Panc1 (cell line): Measurements from ENCODE around the gene ABO. TPM values are rescaled to one million over a fixed set of nuclear protein-coding genes. Genes with fewer than 3 reads are reported as not detected.
"Not testable (repeated sequence)": the region's sequence is repeated elsewhere in the genome, so short reads cannot be mapped to it uniquely, and the experiment has no call there.

Experiments used
- ATAC-seq: fragments of 200-7000 bp; cut with Tn5 transposase; 2 replicates; pipeline ENCODE4 v1.9.1; 2020; ENCODE audit warnings: mild to moderate bottlenecking, moderate library complexity
- BruUV-seq: library from RNA; stranded (reverse); fragments of 400-500 nt; replicated peaks from 2 replicates; lab custom pipeline; 2021; lab: Mats Ljungman, UMichigan
- CTCF ChIA-PET: fragments of 300-600 bp; sonication (Branson Sonifier 250); formaldehyde crosslinking; loops from one replicate; lab custom pipeline; 2022; ENCODE audit warnings: antibody characterized with exemption; lab: Charles Lee
- POLR2A ChIA-PET: fragments of 300-600 bp; sonication (Branson Sonifier 250); formaldehyde crosslinking; loops from one replicate; lab custom pipeline; 2022; ENCODE audit warnings: antibody characterized with exemption; lab: Charles Lee
- DNase-seq: peaks from one replicate; pipeline ENCODE4 v3.0.0-alpha.2; 2010; ENCODE audit warnings: low read depth, low spot score
- H3K27ac ChIP-seq: 2 replicates; pipeline ENCODE4 v1.5.1; 2011; ENCODE audit warnings: mild to moderate bottlenecking, low read length, inconsistent platforms
- H3K27me3 ChIP-seq: fragments of 200-500 bp; sonication (Bioruptor generic); 2 replicates; pipeline ENCODE4 v1.6.0; 2014; ENCODE audit warnings: low read length, inconsistent platforms; ENCODE audit not compliant: control insufficient read depth, insufficient read depth
- H3K36me3 ChIP-seq: fragments of 200-500 bp; sonication (Bioruptor generic); 2 replicates; pipeline ENCODE4 v1.5.1; 2014; ENCODE audit warnings: inconsistent platforms, mild to moderate bottlenecking, low read length, moderate library complexity; ENCODE audit not compliant: control insufficient read depth, insufficient read depth
- H3K4me1 ChIP-seq: 2 replicates; pipeline ENCODE4 v1.5.1; 2011; ENCODE audit warnings: inconsistent platforms, mild to moderate bottlenecking, low read length, moderate library complexity; ENCODE audit not compliant: control insufficient read depth, insufficient read depth
- H3K4me3 ChIP-seq, 2 experiments: 2 replicates each; pipeline ENCODE4 v1.5.1; 2011 to 2012; ENCODE audit warnings: low read depth in 2 of 2, low read length in 2 of 2, mild to moderate bottlenecking in 2 of 2, inconsistent platforms in 1 of 2, moderate library complexity in 1 of 2
- H3K9me3 ChIP-seq: fragments of 200-500 bp; sonication (Bioruptor generic); 2 replicates; pipeline ENCODE4 v1.5.1; 2014; ENCODE audit warnings: low read depth, mild to moderate bottlenecking, inconsistent platforms, low read length, moderate library complexity; ENCODE audit not compliant: control insufficient read depth, insufficient read depth
- POLR2AphosphoS5 ChIP-seq: IDR thresholded peaks from 2 replicates; pipeline ENCODE4 v1.6.1; 2012; ENCODE audit warnings: mild to moderate bottlenecking, low read depth, low read length, moderate library complexity
- SIN3A ChIP-seq: IDR thresholded peaks from 2 replicates; pipeline ENCODE4 v1.6.1; 2012; ENCODE audit warnings: low read depth, mild to moderate bottlenecking, low read length, moderate library complexity, borderline replicate concordance; ENCODE audit not compliant: insufficient read depth
- TCF7L2 ChIP-seq: IDR thresholded peaks from 2 replicates; pipeline ENCODE4 v1.6.1; 2011; ENCODE audit warnings: mild to moderate bottlenecking, low read depth, low read length, inconsistent platforms
- in situ Hi-C: cut with HindIII; loops from 2 replicates; pipeline ENCODE4 v1.10.0; 2016; ENCODE audit warnings: low sequenced_read_pairs, low pct_unique_long_range_greater_than_20kb
- intact Hi-C: fragments of 100-400 bp; cut with micrococcal nuclease; formaldehyde crosslinking; loops from one replicate; pipeline ENCODE4 v1.10.0; 2022; ENCODE audit not compliant: unreplicated experiment
- total RNA-seq: library from RNA; stranded (reverse); gene quantifications from one replicate; pipeline ENCODE4 v1.2.1, GENCODE V29; 2021; ENCODE audit not compliant: unreplicated experiment
- TF ChIP-seq, protein P1 (sequence below), 2 experiments: IDR thresholded peaks; 2 replicates each; pipeline ENCODE4 v1.6.1; 2011 to 2012; ENCODE audit warnings: low read depth in 2 of 2, control low read depth in 1 of 2, low read length in 1 of 2, mild to moderate bottlenecking in 1 of 2, moderate library complexity in 1 of 2; ENCODE audit not compliant: insufficient read depth in 1 of 2
- TF ChIP-seq, protein P2 (sequence below): fragments of 450-650 bp; IDR thresholded peaks from 2 replicates; pipeline ENCODE4 v1.5.1; 2017; ENCODE audit warnings: mild to moderate bottlenecking

The ABO gene
- total RNA-seq, 1 experiment from 2014 or later = 0.10 TPM

DNA sequence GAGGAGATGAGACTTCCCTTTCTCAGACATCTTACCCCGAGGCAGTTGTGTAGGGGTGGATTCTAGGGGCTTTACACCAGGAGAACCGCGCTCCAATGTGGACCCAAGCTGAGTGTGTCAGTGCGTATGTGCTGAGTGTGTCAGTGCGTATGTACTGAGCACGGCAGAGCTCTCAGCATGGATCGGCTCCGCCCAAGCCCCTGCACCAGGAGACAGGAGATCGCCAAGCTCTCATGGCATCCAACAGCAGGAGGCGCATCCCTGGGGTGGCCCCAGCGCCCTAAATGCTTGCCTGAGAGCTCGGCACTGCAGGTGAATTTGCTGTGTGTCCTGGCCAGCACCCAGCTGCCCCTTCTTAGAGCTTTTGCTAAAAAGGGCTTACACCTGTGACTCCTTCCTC lies 53.0 kb downstream of the ABO start:
- H3K27me3 ChIP-seq, H3K27ac ChIP-seq, H3K9me3 ChIP-seq, in situ Hi-C loops, POLR2A ChIA-PET, BruUV-seq, intact Hi-C loops, ATAC-seq, H3K36me3 ChIP-seq, DNase-seq, H3K4me3 ChIP-seq, CTCF ChIA-PET, H3K4me1 ChIP-seq: not testable (repeated sequence)

DNA sequence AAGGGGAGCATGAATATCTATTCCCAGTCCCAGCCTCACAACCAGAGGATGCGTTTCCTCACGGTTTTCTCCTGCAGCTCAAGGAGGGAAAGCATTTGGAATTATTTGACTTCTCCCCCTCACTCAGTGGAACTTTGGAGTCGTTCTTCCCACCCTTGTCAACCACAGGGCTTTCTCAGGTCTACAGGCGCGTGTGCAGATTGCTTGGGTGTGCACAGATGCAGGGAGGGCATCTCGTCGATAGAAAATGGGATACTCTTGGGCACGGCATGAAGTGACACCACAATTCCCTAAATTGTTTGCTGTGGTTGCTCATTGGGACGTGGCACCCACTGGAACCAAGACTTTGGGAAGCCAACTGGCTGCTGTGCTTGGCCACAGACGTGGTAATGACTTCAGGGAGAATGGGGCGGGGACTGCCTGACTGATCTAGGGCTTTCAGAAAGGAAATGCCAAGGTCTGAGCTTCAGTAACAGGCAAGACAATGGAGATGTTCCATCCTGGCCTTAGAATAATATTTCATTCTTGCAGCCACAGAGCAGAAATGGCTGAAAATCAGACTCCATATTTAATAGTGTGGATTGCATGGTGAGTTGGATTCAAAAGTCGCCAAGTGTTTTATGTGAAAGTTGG lies 53.7 kb downstream of the ABO start:
- in situ Hi-C loops (no loop called here), intact Hi-C loops (no loop called here)
- ChIA-PET POLR2A (no interaction called here), CTCF (no interaction called here)
- no peaks in the 10 kb centered on the region for H3K9me3 ChIP-seq
- no peaks in the 10 kb centered on the region for H3K4me1 ChIP-seq
- no peak overlapping the region for H3K27ac ChIP-seq
- ATAC-seq (no peak), DNase-seq (no peak)
- peaks cover 4% of the 10 kb centered on the region; the same call in 1 of the 2 replicates for H3K27me3 ChIP-seq
- no peak for TF ChIP-seq POLR2AphosphoS5
- TF ChIP-seq SIN3A = no peak
- TF ChIP-seq, protein P1, sequence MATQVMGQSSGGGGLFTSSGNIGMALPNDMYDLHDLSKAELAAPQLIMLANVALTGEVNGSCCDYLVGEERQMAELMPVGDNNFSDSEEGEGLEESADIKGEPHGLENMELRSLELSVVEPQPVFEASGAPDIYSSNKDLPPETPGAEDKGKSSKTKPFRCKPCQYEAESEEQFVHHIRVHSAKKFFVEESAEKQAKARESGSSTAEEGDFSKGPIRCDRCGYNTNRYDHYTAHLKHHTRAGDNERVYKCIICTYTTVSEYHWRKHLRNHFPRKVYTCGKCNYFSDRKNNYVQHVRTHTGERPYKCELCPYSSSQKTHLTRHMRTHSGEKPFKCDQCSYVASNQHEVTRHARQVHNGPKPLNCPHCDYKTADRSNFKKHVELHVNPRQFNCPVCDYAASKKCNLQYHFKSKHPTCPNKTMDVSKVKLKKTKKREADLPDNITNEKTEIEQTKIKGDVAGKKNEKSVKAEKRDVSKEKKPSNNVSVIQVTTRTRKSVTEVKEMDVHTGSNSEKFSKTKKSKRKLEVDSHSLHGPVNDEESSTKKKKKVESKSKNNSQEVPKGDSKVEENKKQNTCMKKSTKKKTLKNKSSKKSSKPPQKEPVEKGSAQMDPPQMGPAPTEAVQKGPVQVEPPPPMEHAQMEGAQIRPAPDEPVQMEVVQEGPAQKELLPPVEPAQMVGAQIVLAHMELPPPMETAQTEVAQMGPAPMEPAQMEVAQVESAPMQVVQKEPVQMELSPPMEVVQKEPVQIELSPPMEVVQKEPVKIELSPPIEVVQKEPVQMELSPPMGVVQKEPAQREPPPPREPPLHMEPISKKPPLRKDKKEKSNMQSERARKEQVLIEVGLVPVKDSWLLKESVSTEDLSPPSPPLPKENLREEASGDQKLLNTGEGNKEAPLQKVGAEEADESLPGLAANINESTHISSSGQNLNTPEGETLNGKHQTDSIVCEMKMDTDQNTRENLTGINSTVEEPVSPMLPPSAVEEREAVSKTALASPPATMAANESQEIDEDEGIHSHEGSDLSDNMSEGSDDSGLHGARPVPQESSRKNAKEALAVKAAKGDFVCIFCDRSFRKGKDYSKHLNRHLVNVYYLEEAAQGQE (IDR thresholded peaks at IDR 0.05; ENCODE audit: insufficient read depth in 1 of 2, low read depth in 2 of 2, low read length in 1 of 2) = no peak
- no peak for TF ChIP-seq TCF7L2
- TF ChIP-seq, protein P2, sequence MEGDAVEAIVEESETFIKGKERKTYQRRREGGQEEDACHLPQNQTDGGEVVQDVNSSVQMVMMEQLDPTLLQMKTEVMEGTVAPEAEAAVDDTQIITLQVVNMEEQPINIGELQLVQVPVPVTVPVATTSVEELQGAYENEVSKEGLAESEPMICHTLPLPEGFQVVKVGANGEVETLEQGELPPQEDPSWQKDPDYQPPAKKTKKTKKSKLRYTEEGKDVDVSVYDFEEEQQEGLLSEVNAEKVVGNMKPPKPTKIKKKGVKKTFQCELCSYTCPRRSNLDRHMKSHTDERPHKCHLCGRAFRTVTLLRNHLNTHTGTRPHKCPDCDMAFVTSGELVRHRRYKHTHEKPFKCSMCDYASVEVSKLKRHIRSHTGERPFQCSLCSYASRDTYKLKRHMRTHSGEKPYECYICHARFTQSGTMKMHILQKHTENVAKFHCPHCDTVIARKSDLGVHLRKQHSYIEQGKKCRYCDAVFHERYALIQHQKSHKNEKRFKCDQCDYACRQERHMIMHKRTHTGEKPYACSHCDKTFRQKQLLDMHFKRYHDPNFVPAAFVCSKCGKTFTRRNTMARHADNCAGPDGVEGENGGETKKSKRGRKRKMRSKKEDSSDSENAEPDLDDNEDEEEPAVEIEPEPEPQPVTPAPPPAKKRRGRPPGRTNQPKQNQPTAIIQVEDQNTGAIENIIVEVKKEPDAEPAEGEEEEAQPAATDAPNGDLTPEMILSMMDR = no peak
- no peaks in the 10 kb centered on the region for H3K36me3 ChIP-seq
- no TSS peak for BruUV-seq
- no peak overlapping the region for H3K4me3 ChIP-seq

DNA sequence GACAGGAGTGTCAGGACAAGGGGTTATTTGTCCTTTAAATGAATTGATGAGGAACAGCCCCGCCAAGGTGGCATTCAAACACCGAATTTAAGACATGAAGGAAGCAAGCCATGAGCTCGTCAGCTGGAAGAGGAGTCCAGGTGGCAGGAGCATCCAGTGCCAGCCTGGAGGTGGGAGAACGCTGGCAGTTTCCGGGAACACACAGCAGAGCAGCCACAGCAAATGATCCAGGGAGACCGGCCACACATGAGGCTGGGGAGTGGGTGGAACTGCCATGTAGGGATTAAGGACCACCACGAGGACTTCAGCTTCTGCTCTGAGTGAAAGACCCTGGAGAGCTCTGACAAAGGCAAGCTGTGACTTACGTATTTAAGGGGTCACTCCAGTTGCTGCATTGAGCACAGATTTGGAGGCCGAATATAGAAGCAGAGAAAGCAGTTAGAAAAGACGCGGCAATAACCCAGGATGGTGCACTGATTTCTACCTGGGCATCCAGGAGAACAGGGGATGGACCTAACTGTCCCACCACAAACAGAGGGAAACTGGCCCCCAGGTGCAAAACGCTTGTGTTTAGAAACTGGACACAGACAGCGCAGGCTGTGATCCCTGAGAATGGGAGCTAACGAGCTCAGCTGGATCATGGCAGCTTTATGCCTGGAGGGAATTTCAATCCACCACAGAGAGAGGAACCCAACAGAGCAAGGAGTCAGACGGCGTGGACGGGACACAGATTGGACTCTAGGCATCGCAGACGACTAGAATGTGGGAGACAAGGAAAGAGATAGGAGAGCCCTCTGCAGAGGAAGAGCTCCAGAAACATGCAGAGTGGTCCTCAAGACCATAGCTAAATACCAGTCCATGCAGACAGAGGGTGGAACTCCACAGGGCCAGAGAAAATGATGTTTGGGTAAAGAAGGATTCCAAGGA lies 56.7 kb downstream of the ABO start:
- in situ Hi-C loops, H3K9me3 ChIP-seq, H3K4me3 ChIP-seq, intact Hi-C loops, H3K27me3 ChIP-seq, ATAC-seq, H3K27ac ChIP-seq, H3K4me1 ChIP-seq, CTCF ChIA-PET, POLR2A ChIA-PET, DNase-seq, BruUV-seq, H3K36me3 ChIP-seq: not testable (repeated sequence)

DNA sequence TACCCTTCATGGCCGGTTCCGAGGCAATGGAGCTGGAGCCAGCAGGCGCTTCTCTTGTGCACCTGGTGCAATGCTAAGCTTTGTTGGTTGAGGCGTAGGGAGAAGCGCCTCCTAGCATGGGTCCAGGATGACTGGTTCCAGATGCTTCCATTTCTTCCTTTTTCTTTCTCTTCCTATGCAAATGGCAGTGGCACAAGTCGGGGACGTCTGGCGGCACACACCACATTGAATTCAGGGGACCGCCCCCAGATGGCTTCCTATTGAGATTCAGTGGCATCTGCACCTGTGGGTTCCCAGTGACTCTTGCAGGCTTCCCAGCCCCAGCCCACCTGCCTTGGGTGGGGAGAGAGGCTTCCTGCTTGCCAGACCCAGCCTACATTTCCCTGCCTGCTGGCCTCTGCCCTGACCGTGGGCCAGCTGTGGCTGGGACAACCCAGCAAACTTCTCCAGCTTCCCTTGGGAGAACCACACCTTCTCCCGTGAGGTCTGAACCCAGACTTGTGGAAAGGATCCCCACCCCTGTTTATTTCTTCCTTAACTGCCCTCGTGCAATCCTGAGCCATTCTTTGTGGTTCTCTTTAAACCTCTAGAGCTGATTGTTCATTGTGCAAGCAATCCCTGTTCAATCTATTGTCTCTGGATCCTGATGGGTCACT lies 57.5 kb downstream of the ABO start:
- BruUV-seq, DNase-seq, intact Hi-C loops, H3K9me3 ChIP-seq, H3K27ac ChIP-seq, H3K4me1 ChIP-seq, in situ Hi-C loops, H3K27me3 ChIP-seq, POLR2A ChIA-PET, H3K36me3 ChIP-seq, ATAC-seq, CTCF ChIA-PET, H3K4me3 ChIP-seq: not testable (repeated sequence)

DNA sequence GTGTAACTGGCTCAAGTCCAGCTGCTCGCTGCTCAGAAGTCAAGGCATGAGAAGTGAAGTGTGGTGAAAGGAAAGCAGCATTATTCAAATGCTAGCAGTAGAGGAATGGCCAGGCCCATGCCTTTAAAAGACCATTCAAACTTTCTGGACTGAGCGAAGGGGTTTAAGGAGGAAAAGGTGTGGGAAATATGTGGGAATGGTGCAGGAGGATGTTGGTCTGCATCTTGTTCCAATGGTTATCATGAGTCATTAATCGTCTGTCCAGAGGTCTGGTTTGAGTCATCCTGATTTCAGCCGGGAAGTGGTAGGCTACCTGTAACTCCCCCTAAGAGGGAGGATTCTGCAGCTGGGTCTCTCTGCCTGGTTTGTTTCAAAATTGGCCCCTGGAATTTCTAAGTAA lies 60.7 kb downstream of the ABO start:
- H3K4me1 ChIP-seq, H3K36me3 ChIP-seq, in situ Hi-C loops, H3K9me3 ChIP-seq, H3K27me3 ChIP-seq, BruUV-seq, H3K4me3 ChIP-seq, CTCF ChIA-PET, DNase-seq, intact Hi-C loops, POLR2A ChIA-PET, ATAC-seq, H3K27ac ChIP-seq: not testable (repeated sequence)
